Activated T-helper 2 cell treated with anti-CD3 and anti-CD28 coated beads, Interferon-gamma antibody, Interleukin-2, Interleukin-4, amounts not matched to agents 10 μg/mL and 5 μg/mL and 100 μg/mL, durations not matched to agents 14 hours and 24 hours and 36 hours (primary cell): ENCODE measurements around the gene MRPL52. TPM values are rescaled to one million over a fixed set of nuclear protein-coding genes. Genes with fewer than 3 reads are reported as not detected.
"Not testable (repeated sequence)": the region's sequence is repeated elsewhere in the genome, so short reads cannot be mapped to it uniquely, and the experiment has no call there.

Experiments used
- DNase-seq: peaks from one replicate; pipeline ENCODE4 v3.0.0; 2021; ENCODE audit warnings: low spot score
- H3K27ac Mint-ChIP-seq: one replicate; pipeline ENCODE4 v1.8.0; 2021; ENCODE audit warnings: mixed read lengths
- H3K27me3 Mint-ChIP-seq: one replicate; pipeline ENCODE4 v1.8.0; 2021; ENCODE audit warnings: low read depth, mixed read lengths
- H3K36me3 Mint-ChIP-seq: one replicate; pipeline ENCODE4 v1.8.0; 2021; ENCODE audit warnings: low read depth, mixed read lengths
- H3K4me1 Mint-ChIP-seq: one replicate; pipeline ENCODE4 v1.8.0; 2021; ENCODE audit warnings: low read depth, mixed read lengths
- H3K4me3 Mint-ChIP-seq: one replicate; pipeline ENCODE4 v1.8.0; 2021; ENCODE audit warnings: low read depth, mild to moderate bottlenecking, moderate library complexity, mixed read lengths
- H3K9me3 Mint-ChIP-seq: one replicate; pipeline ENCODE4 v1.8.0; 2021; ENCODE audit warnings: mixed read lengths
- intact Hi-C: fragments of 100-400 bp; cut with micrococcal nuclease; formaldehyde crosslinking; loops from one replicate; pipeline ENCODE4 v1.15.1; 2023
- total RNA-seq: library from RNA; stranded (reverse); gene quantifications from 2 replicates; pipeline ENCODE4 v1.2.3, GENCODE V29; 2022

MRPL52 gene
- total RNA-seq, 1 donor from 2014 or later, result 175 TPM

- no peak overlapping the region for H3K27ac Mint-ChIP-seq
- H3K4me3 Mint-ChIP-seq, result no peak overlapping the region
- no peaks in the 10 kb centered on the region for H3K4me1 Mint-ChIP-seq
- no peak for DNase-seq
- H3K36me3 Mint-ChIP-seq, result no peaks in the 10 kb centered on the region
- intact Hi-C loops, result no loop called here
- H3K27me3 Mint-ChIP-seq, result peaks cover 28% of the 10 kb centered on the region
- H3K9me3 Mint-ChIP-seq, result no peaks in the 10 kb centered on the region
Observed at GRCh38 chr14:22798528-22798927, 31.2 kb upstream of the MRPL52 start.

- no peak overlapping the region for H3K27ac Mint-ChIP-seq
- no peaks in the 10 kb centered on the region for H3K9me3 Mint-ChIP-seq
- H3K4me1 Mint-ChIP-seq, result no peaks in the 10 kb centered on the region
- intact Hi-C loops, result no loop called here
- DNase-seq, result no peak
- H3K4me3 Mint-ChIP-seq, result no peak overlapping the region
- no peaks in the 10 kb centered on the region for H3K36me3 Mint-ChIP-seq
- peaks cover 33% of the 10 kb centered on the region for H3K27me3 Mint-ChIP-seq
Observed at GRCh38 chr14:22800346-22800745, 29.3 kb upstream of the MRPL52 start.

- Mint-ChIP-seq H3K27me3 (peaks cover 27% of the 10 kb centered on the region), H3K4me3 (no peak overlapping the region), H3K4me1 (no peaks in the 10 kb centered on the region), H3K9me3 (no peaks in the 10 kb centered on the region), H3K27ac (no peak overlapping the region), H3K36me3 (no peaks in the 10 kb centered on the region)
- intact Hi-C loops, result no loop called here
- DNase-seq, result no peak
Observed at GRCh38 chr14:22801716-22802115, 28.0 kb upstream of the MRPL52 start.

- Mint-ChIP-seq H3K4me1 (no peaks in the 10 kb centered on the region), H3K9me3 (no peaks in the 10 kb centered on the region), H3K4me3 (no peak overlapping the region), H3K27me3 (peaks cover 23% of the 10 kb centered on the region), H3K27ac (no peak overlapping the region), H3K36me3 (no peaks in the 10 kb centered on the region)
- no peak for DNase-seq
- intact Hi-C loops, result no loop called here
Observed at GRCh38 chr14:22802860-22803686, 26.6 kb upstream of the MRPL52 start.

- H3K27ac Mint-ChIP-seq, result no peak overlapping the region
- DNase-seq, result no peak
- H3K4me1 Mint-ChIP-seq, result no peaks in the 10 kb centered on the region
- H3K4me3 Mint-ChIP-seq, result no peak overlapping the region
- no peaks in the 10 kb centered on the region for H3K36me3 Mint-ChIP-seq
- no peaks in the 10 kb centered on the region for H3K9me3 Mint-ChIP-seq
- peaks cover 21% of the 10 kb centered on the region for H3K27me3 Mint-ChIP-seq
- intact Hi-C loops, result no loop called here
Observed at GRCh38 chr14:22803687-22803974, 26.1 kb upstream of the MRPL52 start.

GRCh38 chr14:22805235-22805634 is 24.5 kb upstream of the MRPL52 start:
- H3K9me3 Mint-ChIP-seq, H3K36me3 Mint-ChIP-seq, H3K4me1 Mint-ChIP-seq, intact Hi-C loops, H3K27me3 Mint-ChIP-seq, DNase-seq, H3K27ac Mint-ChIP-seq, H3K4me3 Mint-ChIP-seq: not testable (repeated sequence)

GRCh38 chr14:22807432-22808087 is 22.1 kb upstream of the MRPL52 start:
- H3K4me3 Mint-ChIP-seq, result no peak overlapping the region
- H3K9me3 Mint-ChIP-seq, result no peaks in the 10 kb centered on the region
- peaks cover 3% of the 10 kb centered on the region for H3K4me1 Mint-ChIP-seq
- intact Hi-C loops, result no loop called here
- no peak overlapping the region for H3K27ac Mint-ChIP-seq
- DNase-seq, result no peak
- H3K27me3 Mint-ChIP-seq, result peaks cover 10% of the 10 kb centered on the region
- H3K36me3 Mint-ChIP-seq, result no peaks in the 10 kb centered on the region

- no peak for DNase-seq
- H3K36me3 Mint-ChIP-seq, result no peaks in the 10 kb centered on the region
- H3K27ac Mint-ChIP-seq, result no peak overlapping the region
- H3K4me3 Mint-ChIP-seq, result no peak overlapping the region
- no peaks in the 10 kb centered on the region for H3K9me3 Mint-ChIP-seq
- intact Hi-C loops, result no loop called here
- peaks cover 3% of the 10 kb centered on the region for H3K4me1 Mint-ChIP-seq
- H3K27me3 Mint-ChIP-seq, result peaks cover 10% of the 10 kb centered on the region
Observed at GRCh38 chr14:22808388-22809209, 21.1 kb upstream of the MRPL52 start.

GRCh38 chr14:22811722-22812121 is 18.0 kb upstream of the MRPL52 start:
- H3K9me3 Mint-ChIP-seq, result no peaks in the 10 kb centered on the region
- H3K27ac Mint-ChIP-seq, result no peak overlapping the region
- H3K27me3 Mint-ChIP-seq, result peaks cover 6% of the 10 kb centered on the region

GRCh38 chr14:22812744-22813143 is 16.9 kb upstream of the MRPL52 start:
- Mint-ChIP-seq H3K27me3 (peaks cover 6% of the 10 kb centered on the region), H3K27ac (no peak overlapping the region), H3K4me1 (peaks cover 6% of the 10 kb centered on the region), H3K4me3 (no peak overlapping the region), H3K9me3 (no peaks in the 10 kb centered on the region), H3K36me3 (no peaks in the 10 kb centered on the region)
- no peak for DNase-seq
- intact Hi-C loops, result no loop called here

More at GRCh38 chr14:22811722-22812121, 18.0 kb upstream of the MRPL52 start:
- Mint-ChIP-seq H3K4me3 (no peak overlapping the region), H3K4me1 (peaks cover 6% of the 10 kb centered on the region), H3K36me3 (no peaks in the 10 kb centered on the region)
- intact Hi-C loops, result no loop called here
- no peak for DNase-seq

- no peak overlapping the region for H3K4me3 Mint-ChIP-seq
- H3K9me3 Mint-ChIP-seq, result no peaks in the 10 kb centered on the region
- H3K27me3 Mint-ChIP-seq, result peaks cover 6% of the 10 kb centered on the region
- intact Hi-C loops, result no loop called here
- no peak overlapping the region for H3K27ac Mint-ChIP-seq
- H3K36me3 Mint-ChIP-seq, result no peaks in the 10 kb centered on the region
- no peak for DNase-seq
- H3K4me1 Mint-ChIP-seq, result peaks cover 6% of the 10 kb centered on the region
Observed at GRCh38 chr14:22813145-22813544, 16.5 kb upstream of the MRPL52 start.

GRCh38 chr14:22814373-22814772 is 15.3 kb upstream of the MRPL52 start:
- intact Hi-C loops, result no loop called here
- H3K27ac Mint-ChIP-seq, result no peak overlapping the region
- no peaks in the 10 kb centered on the region for H3K36me3 Mint-ChIP-seq
- H3K9me3 Mint-ChIP-seq, result no peaks in the 10 kb centered on the region
- no peak overlapping the region for H3K4me3 Mint-ChIP-seq
- peaks cover 9% of the 10 kb centered on the region for H3K4me1 Mint-ChIP-seq
- no peak for DNase-seq
- peaks cover 9% of the 10 kb centered on the region for H3K27me3 Mint-ChIP-seq
